Mesothelial cell of epicardium (in vitro differentiated cells): Measurements from ENCODE around the gene NECTIN2. TPM values are rescaled to one million over a fixed set of nuclear protein-coding genes. Genes with fewer than 3 reads are reported as not detected.

ENCODE experiments used
- DNase-seq, 2 experiments: peaks; one replicate each; pipeline ENCODE4 v3.0.0; 2021; ENCODE audit warnings: low spot score in 2 of 2; ENCODE audit not compliant: unreplicated experiment in 2 of 2
- H3K27ac Mint-ChIP-seq: 2 replicates; pipeline ENCODE4 v1.8.0; 2021; ENCODE audit warnings: mixed read lengths
- H3K27me3 Mint-ChIP-seq: 2 replicates; pipeline ENCODE4 v1.8.0; 2021; ENCODE audit warnings: low read depth, mixed read lengths
- H3K36me3 Mint-ChIP-seq: 2 replicates; pipeline ENCODE4 v1.8.0; 2021; ENCODE audit warnings: mixed read lengths
- H3K4me1 Mint-ChIP-seq: 2 replicates; pipeline ENCODE4 v1.8.0; 2021; ENCODE audit warnings: mixed read lengths
- H3K4me3 Mint-ChIP-seq: 2 replicates; pipeline ENCODE4 v1.8.0; 2021; ENCODE audit warnings: mild to moderate bottlenecking, moderate library complexity, mixed read lengths
- H3K9me3 Mint-ChIP-seq: 2 replicates; pipeline ENCODE4 v1.8.0; 2021; ENCODE audit warnings: mixed read lengths
- CTCF ChIP-seq: fragments of 200-600 bp; sonication (generic); IDR thresholded peaks from one replicate; pipeline ENCODE4 v1.5.0; 2021; ENCODE audit warnings: antibody characterized with exemption; ENCODE audit not compliant: unreplicated experiment
- total RNA-seq: library from RNA; stranded (reverse); gene quantifications from 3 replicates; pipeline ENCODE4 v1.2.1, GENCODE V29; 2021

NECTIN2 gene
- total RNA-seq, 1 donor from 2014 or later = 300 TPM

- TF ChIP-seq CTCF = no peak
- no peaks in the 10 kb centered on the region for H3K27me3 Mint-ChIP-seq
- no peak for DNase-seq
- no peak overlapping the region for H3K27ac Mint-ChIP-seq
- peaks cover 37% of the 10 kb centered on the region for H3K36me3 Mint-ChIP-seq
- no peaks in the 10 kb centered on the region for H3K9me3 Mint-ChIP-seq
- H3K4me3 Mint-ChIP-seq = no peak overlapping the region
- peaks cover 15% of the 10 kb centered on the region for H3K4me1 Mint-ChIP-seq
Observed at GRCh38 chr19:44814517-44814916, 31.6 kb upstream of the NECTIN2 start.

GRCh38 chr19:44816301-44816700 is 29.8 kb upstream of the NECTIN2 start:
- TF ChIP-seq CTCF = no peak
- Mint-ChIP-seq H3K4me1 (peaks cover under 1% of the 10 kb centered on the region), H3K36me3 (peaks cover 36% of the 10 kb centered on the region), H3K27me3 (no peaks in the 10 kb centered on the region), H3K9me3 (no peaks in the 10 kb centered on the region), H3K27ac (no peak overlapping the region), H3K4me3 (no peak overlapping the region)
- DNase-seq = no peak

GRCh38 chr19:44817725-44818465 is 28.2 kb upstream of the NECTIN2 start:
- no peak for TF ChIP-seq CTCF
- H3K4me1 Mint-ChIP-seq = no peaks in the 10 kb centered on the region
- no peak overlapping the region for H3K4me3 Mint-ChIP-seq
- H3K27me3 Mint-ChIP-seq = no peaks in the 10 kb centered on the region
- DNase-seq = no peak
- no peaks in the 10 kb centered on the region for H3K9me3 Mint-ChIP-seq
- H3K36me3 Mint-ChIP-seq = peaks cover 34% of the 10 kb centered on the region
- H3K27ac Mint-ChIP-seq = no peak overlapping the region

GRCh38 chr19:44818466-44819031 is 27.5 kb upstream of the NECTIN2 start:
- Mint-ChIP-seq H3K27ac (no peak overlapping the region), H3K4me1 (no peaks in the 10 kb centered on the region), H3K36me3 (peaks cover 32% of the 10 kb centered on the region), H3K4me3 (no peak overlapping the region), H3K27me3 (no peaks in the 10 kb centered on the region), H3K9me3 (no peaks in the 10 kb centered on the region)
- DNase-seq = no peak
- no peak for TF ChIP-seq CTCF

GRCh38 chr19:44819246-44819832 is 26.8 kb upstream of the NECTIN2 start:
- TF ChIP-seq CTCF = no peak
- no peaks in the 10 kb centered on the region for H3K4me1 Mint-ChIP-seq
- no peaks in the 10 kb centered on the region for H3K9me3 Mint-ChIP-seq
- H3K36me3 Mint-ChIP-seq = peaks cover 24% of the 10 kb centered on the region
- H3K4me3 Mint-ChIP-seq = no peak overlapping the region
- no peak for DNase-seq
- H3K27ac Mint-ChIP-seq = no peak overlapping the region
- no peaks in the 10 kb centered on the region for H3K27me3 Mint-ChIP-seq
